ENCODE results near the gene ERCC6L2. TPM values are rescaled to one million over a fixed set of nuclear protein-coding genes. Genes with fewer than 3 reads are reported as not detected.
A peak's percentile ranks its signal among the peaks of the same experiment; 100 is the strongest.

The ERCC6L2 gene
- total RNA-seq, 2 donors from 2014 or later: 21.5 to 36.4 TPM

DNA sequence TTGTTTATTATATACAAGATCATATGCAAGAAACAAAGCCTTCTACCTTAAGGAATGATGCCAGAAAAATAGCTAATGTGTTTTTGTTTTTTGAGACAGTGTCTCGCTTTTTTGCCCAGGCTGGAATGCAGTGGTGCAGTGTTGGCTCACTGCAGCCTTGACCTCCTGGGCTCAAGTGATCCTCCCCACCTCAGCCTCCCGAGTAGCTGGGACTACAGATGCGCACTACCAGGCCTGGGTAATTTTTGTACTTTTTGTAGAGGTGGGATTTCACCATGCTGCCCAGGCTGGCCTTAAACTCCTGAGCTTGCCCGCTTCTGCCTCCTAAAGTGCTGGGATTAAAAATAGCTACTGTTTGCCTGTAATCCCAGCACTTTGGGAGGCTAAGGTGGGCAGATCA, 15.1 kb downstream of the ERCC6L2 start:
- H3K9ac ChIP-seq (ENCODE audit: low read depth in 2 of 2, low read length in 2 of 2): no peak overlapping the region
- no peak for DNase-seq
- H3K4me3 ChIP-seq: no peak overlapping the region
- H3K9me3 ChIP-seq: no peaks in the 10 kb centered on the region
- H3K27me3 ChIP-seq: no peaks in the 10 kb centered on the region
- TF ChIP-seq, protein P1, sequence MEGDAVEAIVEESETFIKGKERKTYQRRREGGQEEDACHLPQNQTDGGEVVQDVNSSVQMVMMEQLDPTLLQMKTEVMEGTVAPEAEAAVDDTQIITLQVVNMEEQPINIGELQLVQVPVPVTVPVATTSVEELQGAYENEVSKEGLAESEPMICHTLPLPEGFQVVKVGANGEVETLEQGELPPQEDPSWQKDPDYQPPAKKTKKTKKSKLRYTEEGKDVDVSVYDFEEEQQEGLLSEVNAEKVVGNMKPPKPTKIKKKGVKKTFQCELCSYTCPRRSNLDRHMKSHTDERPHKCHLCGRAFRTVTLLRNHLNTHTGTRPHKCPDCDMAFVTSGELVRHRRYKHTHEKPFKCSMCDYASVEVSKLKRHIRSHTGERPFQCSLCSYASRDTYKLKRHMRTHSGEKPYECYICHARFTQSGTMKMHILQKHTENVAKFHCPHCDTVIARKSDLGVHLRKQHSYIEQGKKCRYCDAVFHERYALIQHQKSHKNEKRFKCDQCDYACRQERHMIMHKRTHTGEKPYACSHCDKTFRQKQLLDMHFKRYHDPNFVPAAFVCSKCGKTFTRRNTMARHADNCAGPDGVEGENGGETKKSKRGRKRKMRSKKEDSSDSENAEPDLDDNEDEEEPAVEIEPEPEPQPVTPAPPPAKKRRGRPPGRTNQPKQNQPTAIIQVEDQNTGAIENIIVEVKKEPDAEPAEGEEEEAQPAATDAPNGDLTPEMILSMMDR (IDR thresholded peaks at IDR 0.05): no peak
- intact Hi-C loops (cut with DNase I): no loop called here
- H3K36me3 ChIP-seq: no peaks in the 10 kb centered on the region
- no peaks in the 10 kb centered on the region for H3K4me1 ChIP-seq
- H3K27ac ChIP-seq: no peak overlapping the region

DNA sequence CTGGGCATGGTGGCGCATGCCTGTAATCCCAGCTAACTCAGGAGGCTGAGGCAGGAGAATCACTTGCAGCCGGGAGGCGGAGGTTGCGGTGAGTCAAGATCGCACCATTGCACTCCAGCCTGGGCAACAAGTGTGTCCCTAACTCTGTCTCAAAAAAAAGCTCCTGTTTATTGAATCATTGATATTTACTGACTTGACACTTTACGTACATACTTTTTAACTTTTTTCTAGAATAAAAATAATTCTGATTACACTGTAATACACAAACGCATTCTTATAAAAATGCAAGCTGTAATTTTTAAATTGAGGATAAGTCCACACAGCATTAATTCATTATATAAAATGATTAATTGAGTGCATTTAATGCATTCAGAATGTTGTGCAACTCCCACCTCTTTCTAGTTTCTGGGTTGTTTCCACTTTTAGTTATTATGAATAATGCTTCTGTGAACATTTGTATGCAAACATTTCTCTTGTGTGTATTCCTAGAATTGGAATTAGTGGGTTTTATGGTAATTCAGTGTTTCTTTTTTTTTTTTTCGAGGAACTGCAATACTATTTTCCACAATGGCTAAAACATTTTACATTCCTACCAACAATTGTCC, 15.7 kb downstream of the ERCC6L2 start:
- no peaks in the 10 kb centered on the region for H3K27me3 ChIP-seq
- no peak overlapping the region for H3K9ac ChIP-seq (ENCODE audit: low read depth in 2 of 2, low read length in 2 of 2)
- H3K36me3 ChIP-seq: no peaks in the 10 kb centered on the region
- intact Hi-C loops (cut with DNase I): no loop called here
- no peak overlapping the region for H3K27ac ChIP-seq
- no peaks in the 10 kb centered on the region for H3K9me3 ChIP-seq
- DNase-seq: no peak
- TF ChIP-seq, protein P1 (IDR thresholded peaks at IDR 0.05): no peak
- no peak overlapping the region for H3K4me3 ChIP-seq
- H3K4me1 ChIP-seq: no peaks in the 10 kb centered on the region

- no peak for DNase-seq
- Histone ChIP-seq H3K27me3 (no peaks in the 10 kb centered on the region), H3K4me1 (no peaks in the 10 kb centered on the region), H3K9me3 (no peaks in the 10 kb centered on the region), H3K36me3 (no peaks in the 10 kb centered on the region), H3K27ac (no peak overlapping the region), H3K9ac (ENCODE audit: low read depth in 2 of 2, low read length in 2 of 2) (no peak overlapping the region), H3K4me3 (no peak overlapping the region)
- TF ChIP-seq, protein P1 (IDR thresholded peaks at IDR 0.05): no peak
- intact Hi-C loops (cut with DNase I): no loop called here
Observed at GRCh38 chr9:95892690-95893089, 17.2 kb downstream of the ERCC6L2 start.

DNA sequence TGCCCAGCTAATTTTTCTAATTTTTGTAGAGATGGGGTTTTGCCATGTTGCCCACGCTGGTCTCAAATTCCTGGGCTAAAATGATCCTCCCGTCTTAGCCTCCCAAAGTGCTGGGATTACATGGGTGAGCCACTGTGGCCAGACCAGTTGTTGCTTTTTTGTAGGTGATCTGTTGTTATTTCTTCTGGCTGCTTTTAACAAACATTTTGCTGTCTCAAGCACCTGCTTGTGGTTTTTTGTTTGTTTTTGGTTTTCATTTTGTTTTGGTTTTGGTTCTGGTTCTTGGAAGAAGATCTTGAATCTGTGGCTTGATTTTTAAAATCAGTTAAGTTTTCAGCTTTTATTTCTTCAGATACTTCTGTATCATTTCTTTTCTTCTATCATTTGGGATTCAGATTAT, 21.1 kb downstream of the ERCC6L2 start:
- Histone ChIP-seq H3K4me3 (no peak overlapping the region), H3K27me3 (no peaks in the 10 kb centered on the region), H3K9me3 (no peaks in the 10 kb centered on the region), H3K36me3 (no peaks in the 10 kb centered on the region), H3K4me1 (no peaks in the 10 kb centered on the region), H3K27ac (no peak overlapping the region), H3K9ac (ENCODE audit: low read depth in 2 of 2, low read length in 2 of 2) (no peak overlapping the region)
- TF ChIP-seq, protein P1 (IDR thresholded peaks at IDR 0.05): no peak
- intact Hi-C loops (cut with DNase I): no loop called here
- no peak for DNase-seq

DNA sequence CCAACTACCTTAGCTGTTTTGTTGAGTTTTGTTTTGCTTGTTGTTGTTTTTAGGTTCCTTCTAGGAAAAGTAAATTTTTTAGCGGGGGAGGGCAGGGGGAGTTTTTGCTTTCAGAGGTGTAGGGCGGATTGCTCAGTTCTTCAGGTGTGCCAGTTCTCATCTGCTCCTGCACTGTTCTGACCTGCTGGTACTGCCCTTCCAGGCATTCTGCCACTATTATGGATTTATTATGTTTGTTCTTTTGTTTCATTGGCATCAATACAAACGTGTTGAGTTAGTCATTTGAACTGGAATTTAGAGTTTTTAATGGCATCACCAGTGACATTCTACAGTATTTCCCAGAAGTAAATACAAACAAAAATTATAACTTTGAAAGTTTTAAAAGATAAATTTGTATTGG, 26.0 kb downstream of the ERCC6L2 start:
- H3K36me3 ChIP-seq: no peaks in the 10 kb centered on the region
- H3K4me3 ChIP-seq: no peak overlapping the region
- H3K27ac ChIP-seq: no peak overlapping the region
- no peak overlapping the region for H3K9ac ChIP-seq (ENCODE audit: low read depth in 2 of 2, low read length in 2 of 2)
- TF ChIP-seq, protein P1 (IDR thresholded peaks at IDR 0.05): no peak
- peak; percentile 57 for DNase-seq
- H3K4me1 ChIP-seq: no peaks in the 10 kb centered on the region
- no peaks in the 10 kb centered on the region for H3K27me3 ChIP-seq
- intact Hi-C loops (cut with DNase I): no loop called here
- no peaks in the 10 kb centered on the region for H3K9me3 ChIP-seq

All from colonic mucosa (tissue), 4 donors.